ENCODE results near the gene MEGF8.

The MEGF8 gene

GRCh38 chr19:42421591-42422031, 96.2 kb downstream of the MEGF8 start:
- no peaks in the 10 kb centered on the region for H3K27me3 ChIP-seq (ENCODE audit: insufficient read depth, low read length, poor library complexity)

DNA sequence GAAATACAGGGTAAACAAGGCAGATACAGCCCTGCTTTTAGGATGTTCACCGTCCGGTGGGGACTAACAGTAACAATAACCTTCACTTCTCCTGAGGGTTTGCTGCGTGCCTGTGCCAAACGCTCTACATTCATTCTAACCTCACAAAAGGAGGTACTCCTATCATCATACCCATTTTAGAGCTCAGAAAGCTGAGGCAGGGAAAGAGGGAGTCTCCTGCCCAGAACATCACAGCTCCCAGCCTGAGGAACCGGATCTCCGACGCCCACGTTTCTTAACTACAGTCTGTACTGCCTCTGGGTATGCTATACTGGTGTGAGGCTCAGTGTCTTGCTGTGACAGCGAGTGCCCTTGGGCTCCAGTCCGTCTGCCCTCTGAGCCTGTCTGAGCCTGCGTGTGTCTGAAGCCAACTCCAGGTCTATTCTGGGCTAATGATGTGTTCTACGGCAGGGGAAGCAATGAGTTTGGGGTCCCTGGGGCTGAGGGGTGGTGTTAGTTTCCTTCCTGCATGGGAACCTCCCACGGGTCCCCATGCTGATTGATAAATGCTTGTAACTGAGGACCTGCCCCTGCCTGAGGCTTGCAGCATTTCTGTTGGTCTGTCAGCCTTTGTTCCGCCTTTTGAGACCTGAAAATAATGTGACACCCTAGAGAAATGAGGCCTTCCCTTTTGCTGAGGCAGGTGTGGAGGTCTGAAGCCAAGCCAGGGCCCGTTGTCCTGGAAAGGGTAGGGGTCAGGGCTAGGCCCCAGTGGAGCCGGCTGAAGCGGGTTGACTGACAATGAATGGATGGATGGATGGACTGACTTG, 96.9 kb downstream of the MEGF8 start:
- DNase-seq, result no peak

More at GRCh38 chr19:42421591-42422031, 96.2 kb downstream of the MEGF8 start:
- H3K4me1 ChIP-seq (ENCODE audit: control insufficient read depth, low read depth, low read length), result no peaks in the 10 kb centered on the region
- no peak overlapping the region for H2BK120ac ChIP-seq (ENCODE audit: low read depth, low read length)
- H3K4me2 ChIP-seq (ENCODE audit: low read length), result no peak overlapping the region
- no peak overlapping the region for H3K4ac ChIP-seq (ENCODE audit: low read depth, low read length)
- no peak overlapping the region for H3K27ac ChIP-seq (ENCODE audit: low read depth, low read length)
- H3K9ac ChIP-seq (ENCODE audit: low read length), result no peak overlapping the region
- H3K36me3 ChIP-seq (ENCODE audit: control insufficient read depth, insufficient read depth, low read length), result no peaks in the 10 kb centered on the region
- DNase-seq, result no peak
- no peak overlapping the region for H3K4me3 ChIP-seq (ENCODE audit: low read length)
- no peak overlapping the region for H3K56ac ChIP-seq (ENCODE audit: low read length)
- H4K8ac ChIP-seq (ENCODE audit: low read depth, low read length), result no peak overlapping the region
- no CpG with 5 or more reads among the region's 9 CpGs for WGBS (ENCODE audit: extremely low coverage, insufficient coverage, low lambda C conversion rate)
- H3K79me1 ChIP-seq (ENCODE audit: low read length), result no peaks in the 10 kb centered on the region
- H4K5ac ChIP-seq (ENCODE audit: low read length), result no peak overlapping the region
- H2AK5ac ChIP-seq (ENCODE audit: low read length), result no peak overlapping the region
- H3K79me2 ChIP-seq (ENCODE audit: control insufficient read depth, insufficient read depth, low read length), result no peaks in the 10 kb centered on the region
- H2BK5ac ChIP-seq (ENCODE audit: low read length), result no peak overlapping the region
- H3K18ac ChIP-seq (ENCODE audit: low read length), result no peak overlapping the region
- H3K23ac ChIP-seq (ENCODE audit: low read length), result no peak overlapping the region
- no peak overlapping the region for H2BK15ac ChIP-seq (replicated peaks; ENCODE audit: low read depth)

DNA sequence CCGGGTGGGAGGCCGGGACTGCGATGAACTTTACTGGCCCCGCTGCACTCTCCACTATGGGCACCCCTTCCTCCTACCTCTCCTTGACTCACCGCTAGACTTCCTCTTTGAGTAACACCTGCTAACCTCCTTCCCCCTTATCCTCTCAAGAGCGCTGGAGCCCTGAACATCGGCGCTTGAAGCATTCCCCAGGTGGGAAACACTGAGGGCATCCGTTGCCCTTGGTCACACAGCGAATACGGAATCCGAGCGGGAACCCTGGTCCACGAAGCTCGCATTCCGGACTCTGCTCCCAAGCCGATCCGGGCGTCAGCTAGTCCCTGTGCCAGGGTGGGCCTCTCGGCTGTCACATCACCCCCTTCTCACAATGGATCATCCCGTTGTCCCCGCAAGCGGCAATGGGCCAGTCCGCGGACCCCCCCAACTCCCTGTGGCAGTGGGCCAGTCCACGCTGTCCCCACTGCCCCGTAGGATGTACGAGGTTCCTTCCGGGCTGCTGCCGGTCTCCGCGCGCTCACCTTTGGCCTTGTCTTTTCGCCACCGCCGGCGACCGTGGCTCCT, 97.5 kb downstream of the MEGF8 start:
- Histone ChIP-seq H3K23ac (ENCODE audit: low read length) (no peak overlapping the region), H2AK5ac (ENCODE audit: low read length) (no peak overlapping the region), H3K56ac (ENCODE audit: low read length) (peak overlapping the region; percentile 75), H3K18ac (ENCODE audit: low read length) (no peak overlapping the region), H3K79me1 (ENCODE audit: low read length) (no peaks in the 10 kb centered on the region), H2BK15ac (replicated peaks; ENCODE audit: low read depth) (no peak overlapping the region), H3K4me2 (ENCODE audit: low read length) (peak overlapping the region; percentile 73), H3K4me3 (ENCODE audit: low read length) (peak overlapping the region; percentile 41), H2BK120ac (ENCODE audit: low read depth, low read length) (no peak overlapping the region), H4K5ac (ENCODE audit: low read length) (no peak overlapping the region), H3K4me1 (ENCODE audit: control insufficient read depth, low read depth, low read length) (no peaks in the 10 kb centered on the region), H2BK5ac (ENCODE audit: low read length) (no peak overlapping the region), H3K27me3 (ENCODE audit: insufficient read depth, low read length, poor library complexity) (no peaks in the 10 kb centered on the region), H3K36me3 (ENCODE audit: control insufficient read depth, insufficient read depth, low read length) (no peaks in the 10 kb centered on the region), H3K9ac (ENCODE audit: low read length) (peak overlapping the region; percentile 54), H3K79me2 (ENCODE audit: control insufficient read depth, insufficient read depth, low read length) (no peaks in the 10 kb centered on the region), H3K4ac (ENCODE audit: low read depth, low read length) (no peak overlapping the region), H3K27ac (ENCODE audit: low read depth, low read length) (no peak overlapping the region), H4K8ac (ENCODE audit: low read depth, low read length) (no peak overlapping the region)
- WGBS (ENCODE audit: extremely low coverage, insufficient coverage, low lambda C conversion rate), result no CpG with 5 or more reads among the region's 38 CpGs
- DNase-seq, result peak; percentile 42

More for the DNA sequence above, 96.9 kb downstream of the MEGF8 start:
- Histone ChIP-seq H2BK5ac (ENCODE audit: low read length) (no peak overlapping the region), H3K79me1 (ENCODE audit: low read length) (no peaks in the 10 kb centered on the region), H3K18ac (ENCODE audit: low read length) (no peak overlapping the region), H2BK120ac (ENCODE audit: low read depth, low read length) (no peak overlapping the region), H3K4me3 (ENCODE audit: low read length) (no peak overlapping the region), H3K27ac (ENCODE audit: low read depth, low read length) (no peak overlapping the region), H3K27me3 (ENCODE audit: insufficient read depth, low read length, poor library complexity) (no peaks in the 10 kb centered on the region), H3K36me3 (ENCODE audit: control insufficient read depth, insufficient read depth, low read length) (no peaks in the 10 kb centered on the region), H4K5ac (ENCODE audit: low read length) (no peak overlapping the region), H3K56ac (ENCODE audit: low read length) (no peak overlapping the region), H2AK5ac (ENCODE audit: low read length) (no peak overlapping the region), H4K8ac (ENCODE audit: low read depth, low read length) (no peak overlapping the region), H3K4me1 (ENCODE audit: control insufficient read depth, low read depth, low read length) (no peaks in the 10 kb centered on the region), H2BK15ac (replicated peaks; ENCODE audit: low read depth) (no peak overlapping the region), H3K9ac (ENCODE audit: low read length) (no peak overlapping the region), H3K4me2 (ENCODE audit: low read length) (no peak overlapping the region), H3K79me2 (ENCODE audit: control insufficient read depth, insufficient read depth, low read length) (no peaks in the 10 kb centered on the region), H3K23ac (ENCODE audit: low read length) (no peak overlapping the region), H3K4ac (ENCODE audit: low read depth, low read length) (no peak overlapping the region)
- WGBS (ENCODE audit: extremely low coverage, insufficient coverage, low lambda C conversion rate), result no CpG with 5 or more reads among the region's 17 CpGs

GRCh38 chr19:42423462-42424344, 98.3 kb downstream of the MEGF8 start:
- Histone ChIP-seq H4K8ac (ENCODE audit: low read depth, low read length) (no peak overlapping the region), H3K79me2 (ENCODE audit: control insufficient read depth, insufficient read depth, low read length) (no peaks in the 10 kb centered on the region), H3K23ac (ENCODE audit: low read length) (no peak overlapping the region), H3K27me3 (ENCODE audit: insufficient read depth, low read length, poor library complexity) (no peaks in the 10 kb centered on the region), H3K18ac (ENCODE audit: low read length) (no peak overlapping the region), H3K79me1 (ENCODE audit: low read length) (no peaks in the 10 kb centered on the region), H3K27ac (ENCODE audit: low read depth, low read length) (no peak overlapping the region), H3K4ac (ENCODE audit: low read depth, low read length) (no peak overlapping the region), H2BK120ac (ENCODE audit: low read depth, low read length) (no peak overlapping the region), H3K56ac (ENCODE audit: low read length) (peak overlapping the region; percentile 77), H2BK15ac (replicated peaks; ENCODE audit: low read depth) (no peak overlapping the region), H3K4me3 (ENCODE audit: low read length) (peak overlapping the region; percentile 41), H3K4me1 (ENCODE audit: control insufficient read depth, low read depth, low read length) (no peaks in the 10 kb centered on the region), H3K36me3 (ENCODE audit: control insufficient read depth, insufficient read depth, low read length) (no peaks in the 10 kb centered on the region), H2AK5ac (ENCODE audit: low read length) (no peak overlapping the region), H3K4me2 (ENCODE audit: low read length) (peak overlapping the region; percentile 73), H3K9ac (ENCODE audit: low read length) (peak overlapping the region; percentile 54), H4K5ac (ENCODE audit: low read length) (no peak overlapping the region), H2BK5ac (ENCODE audit: low read length) (no peak overlapping the region)
- peak; percentile 96 for DNase-seq
- WGBS (ENCODE audit: extremely low coverage, insufficient coverage, low lambda C conversion rate), result no CpG with 5 or more reads among the region's 65 CpGs

- no peak overlapping the region for H3K4me2 ChIP-seq (ENCODE audit: low read length)
- no peak overlapping the region for H2BK15ac ChIP-seq (replicated peaks; ENCODE audit: low read depth)
- H3K18ac ChIP-seq (ENCODE audit: low read length), result no peak overlapping the region
- WGBS (ENCODE audit: extremely low coverage, insufficient coverage, low lambda C conversion rate), result no CpG with 5 or more reads among the region's 15 CpGs
- H3K4me3 ChIP-seq (ENCODE audit: low read length), result no peak overlapping the region
- H3K56ac ChIP-seq (ENCODE audit: low read length), result no peak overlapping the region
- H2AK5ac ChIP-seq (ENCODE audit: low read length), result no peak overlapping the region
- no peak overlapping the region for H3K4ac ChIP-seq (ENCODE audit: low read depth, low read length)
- no peak overlapping the region for H2BK5ac ChIP-seq (ENCODE audit: low read length)
- H3K9ac ChIP-seq (ENCODE audit: low read length), result no peak overlapping the region
- no peak overlapping the region for H4K8ac ChIP-seq (ENCODE audit: low read depth, low read length)
- peak; percentile 22 for DNase-seq
- no peaks in the 10 kb centered on the region for H3K4me1 ChIP-seq (ENCODE audit: control insufficient read depth, low read depth, low read length)
- no peaks in the 10 kb centered on the region for H3K79me2 ChIP-seq (ENCODE audit: control insufficient read depth, insufficient read depth, low read length)
- no peak overlapping the region for H4K5ac ChIP-seq (ENCODE audit: low read length)
- no peak overlapping the region for H3K23ac ChIP-seq (ENCODE audit: low read length)
- H3K36me3 ChIP-seq (ENCODE audit: control insufficient read depth, insufficient read depth, low read length), result no peaks in the 10 kb centered on the region
- H2BK120ac ChIP-seq (ENCODE audit: low read depth, low read length), result no peak overlapping the region
- no peak overlapping the region for H3K27ac ChIP-seq (ENCODE audit: low read depth, low read length)
- no peaks in the 10 kb centered on the region for H3K79me1 ChIP-seq (ENCODE audit: low read length)
- H3K27me3 ChIP-seq (ENCODE audit: insufficient read depth, low read length, poor library complexity), result no peaks in the 10 kb centered on the region
Observed at GRCh38 chr19:42424345-42424707, 98.9 kb downstream of the MEGF8 start.

All from mesendoderm (in vitro differentiated cells).